Skeletal muscle satellite cell (primary cell): ENCODE results near the gene ITGAV.

ENCODE experiments used
- H3K27me3 ChIP-seq: 2 replicates; pipeline ENCODE4 v1.7.0; 2013; ENCODE audit warnings: low read length; ENCODE audit not compliant: control insufficient read depth, insufficient read depth
- H3K36me3 ChIP-seq: 2 replicates; pipeline ENCODE4 v1.7.0; 2013; ENCODE audit warnings: mild to moderate bottlenecking, control low read depth, low read length; ENCODE audit not compliant: insufficient read depth
- H3K4me1 ChIP-seq: 2 replicates; pipeline ENCODE4 v1.7.0; 2013; ENCODE audit warnings: low read length; ENCODE audit not compliant: control insufficient read depth, insufficient read depth
- H3K4me2 ChIP-seq: 2 replicates; pipeline ENCODE4 v1.7.0; 2013; ENCODE audit warnings: mild to moderate bottlenecking, low read length
- H3K4me3 ChIP-seq: 2 replicates; pipeline ENCODE4 v1.7.0; 2013; ENCODE audit warnings: low read length
- H3K9ac ChIP-seq: 2 replicates; pipeline ENCODE4 v1.7.0; 2013; ENCODE audit warnings: mild to moderate bottlenecking, low read depth, low read length, moderate library complexity
- H3K9me3 ChIP-seq: replicated peaks from 2 replicates; pipeline ENCODE4 v1.7.0; 2013; ENCODE audit warnings: mild to moderate bottlenecking, control low read depth, low read length

ITGAV gene

GRCh38 chr2:186641132-186641806 is 51.4 kb downstream of the ITGAV start:
- Histone ChIP-seq H3K4me2 (no peak overlapping the region), H3K9me3 (no peaks in the 10 kb centered on the region), H3K36me3 (peaks cover 55% of the 10 kb centered on the region), H3K9ac (no peak overlapping the region), H3K4me1 (peaks cover 11% of the 10 kb centered on the region), H3K4me3 (no peak overlapping the region), H3K27me3 (no peaks in the 10 kb centered on the region)

DNA sequence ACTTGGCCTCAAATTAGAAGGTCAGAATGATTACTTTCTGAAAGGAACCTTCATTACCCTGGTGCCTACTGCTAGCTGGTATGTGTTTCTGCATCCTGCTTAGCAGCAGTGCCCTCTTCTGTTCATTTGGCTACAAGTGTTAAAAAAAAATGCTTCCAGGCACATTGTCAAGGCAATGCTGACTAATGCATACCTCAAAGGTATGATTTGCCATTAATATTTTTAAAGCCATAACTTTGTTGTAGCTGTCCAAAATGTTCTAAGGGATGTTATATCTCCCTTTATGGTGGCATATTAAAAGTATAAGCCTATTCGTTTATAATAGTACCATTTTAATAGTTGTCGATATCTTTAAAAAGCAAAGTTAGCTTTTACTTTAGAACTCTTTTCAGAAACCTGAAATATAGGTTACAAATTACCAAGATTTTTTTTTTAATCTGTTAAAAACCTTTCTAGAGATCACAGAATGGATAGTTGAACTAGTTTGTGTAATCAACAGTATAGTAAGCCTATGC is 52.0 kb downstream of the ITGAV start:
- Histone ChIP-seq H3K27me3 (no peaks in the 10 kb centered on the region), H3K4me3 (no peak overlapping the region), H3K4me1 (peaks cover 14% of the 10 kb centered on the region), H3K4me2 (no peak overlapping the region), H3K9ac (no peak overlapping the region), H3K36me3 (peaks cover 50% of the 10 kb centered on the region), H3K9me3 (no peaks in the 10 kb centered on the region)

DNA sequence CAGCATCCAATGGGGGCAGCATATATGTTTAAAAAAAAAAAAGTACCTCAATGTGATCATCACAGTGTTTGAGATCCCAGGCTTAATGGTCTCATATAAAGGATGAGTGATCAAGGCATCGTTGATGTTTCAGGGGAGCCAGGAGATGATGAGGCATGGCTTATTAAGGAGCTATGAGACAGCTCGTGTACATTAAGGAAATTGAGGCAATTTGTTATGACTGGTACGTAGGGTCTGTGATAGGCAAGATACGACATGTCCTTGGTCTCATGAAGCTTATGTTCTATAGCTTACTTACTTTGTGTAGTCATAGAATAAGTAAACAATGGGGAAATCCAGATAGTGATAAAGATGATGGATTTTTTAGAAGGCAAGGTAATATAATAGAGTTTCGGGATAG is 54.9 kb downstream of the ITGAV start:
- Histone ChIP-seq H3K9me3 (no peaks in the 10 kb centered on the region), H3K27me3 (no peaks in the 10 kb centered on the region), H3K36me3 (peaks cover 43% of the 10 kb centered on the region), H3K9ac (no peak overlapping the region), H3K4me3 (no peak overlapping the region), H3K4me2 (no peak overlapping the region), H3K4me1 (peaks cover 18% of the 10 kb centered on the region)

- Histone ChIP-seq H3K4me3 (no peak overlapping the region), H3K9ac (no peak overlapping the region), H3K4me2 (no peak overlapping the region), H3K9me3 (no peaks in the 10 kb centered on the region), H3K4me1 (peaks cover 18% of the 10 kb centered on the region), H3K27me3 (no peaks in the 10 kb centered on the region), H3K36me3 (peaks cover 41% of the 10 kb centered on the region)
Observed at GRCh38 chr2:186645999-186646398, 56.1 kb downstream of the ITGAV start.

DNA sequence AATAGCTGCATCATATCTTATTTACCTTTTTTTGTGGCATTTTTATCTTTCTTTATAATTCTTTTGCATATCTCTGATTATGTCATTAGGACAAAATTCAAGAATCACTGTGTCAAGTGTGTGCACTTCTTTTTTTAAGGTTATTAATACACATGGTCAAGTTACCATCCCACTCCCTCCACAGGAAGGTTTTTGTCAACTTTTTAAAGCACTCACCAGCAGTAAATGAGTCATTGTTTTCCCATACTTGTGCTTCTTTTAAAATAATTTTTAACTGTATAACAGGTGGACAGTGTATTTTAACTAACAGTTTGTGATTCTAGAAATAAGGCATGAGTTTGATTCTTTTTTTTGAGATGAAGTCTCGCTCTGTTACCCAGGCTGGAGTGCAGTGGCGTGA is 58.3 kb downstream of the ITGAV start:
- Histone ChIP-seq H3K4me3 (no peak overlapping the region), H3K4me1 (peaks cover 15% of the 10 kb centered on the region), H3K36me3 (peaks cover 36% of the 10 kb centered on the region), H3K27me3 (no peaks in the 10 kb centered on the region), H3K9ac (no peak overlapping the region), H3K4me2 (no peak overlapping the region), H3K9me3 (no peaks in the 10 kb centered on the region)

DNA sequence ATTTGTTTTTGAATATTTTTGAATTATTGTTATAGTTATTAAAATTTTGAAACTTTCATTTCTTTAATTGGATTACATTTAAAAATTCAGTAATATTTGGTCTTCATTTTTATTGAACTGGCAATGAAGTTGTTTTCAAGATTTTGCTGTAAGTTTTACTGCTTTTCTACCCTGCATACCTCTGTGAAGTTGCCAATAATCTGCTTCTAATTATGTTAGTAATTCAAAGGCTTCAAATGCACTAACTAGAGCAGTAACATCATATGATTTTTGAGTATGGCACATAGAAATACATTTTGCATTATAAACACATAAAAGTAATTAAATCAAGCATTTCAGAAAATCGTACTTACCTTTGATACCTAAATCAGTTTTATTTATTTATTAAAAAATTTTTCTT is 63.7 kb downstream of the ITGAV start:
- Histone ChIP-seq H3K36me3 (peaks cover 58% of the 10 kb centered on the region), H3K4me1 (no peaks in the 10 kb centered on the region), H3K9ac (no peak overlapping the region), H3K27me3 (no peaks in the 10 kb centered on the region), H3K4me3 (no peak overlapping the region), H3K4me2 (no peak overlapping the region), H3K9me3 (no peaks in the 10 kb centered on the region)

GRCh38 chr2:186659383-186659782 is 69.5 kb downstream of the ITGAV start:
- Histone ChIP-seq H3K4me2 (no peak overlapping the region), H3K9me3 (no peaks in the 10 kb centered on the region), H3K4me1 (no peaks in the 10 kb centered on the region), H3K27me3 (no peaks in the 10 kb centered on the region), H3K4me3 (no peak overlapping the region), H3K36me3 (peaks cover 56% of the 10 kb centered on the region), H3K9ac (no peak overlapping the region)

DNA sequence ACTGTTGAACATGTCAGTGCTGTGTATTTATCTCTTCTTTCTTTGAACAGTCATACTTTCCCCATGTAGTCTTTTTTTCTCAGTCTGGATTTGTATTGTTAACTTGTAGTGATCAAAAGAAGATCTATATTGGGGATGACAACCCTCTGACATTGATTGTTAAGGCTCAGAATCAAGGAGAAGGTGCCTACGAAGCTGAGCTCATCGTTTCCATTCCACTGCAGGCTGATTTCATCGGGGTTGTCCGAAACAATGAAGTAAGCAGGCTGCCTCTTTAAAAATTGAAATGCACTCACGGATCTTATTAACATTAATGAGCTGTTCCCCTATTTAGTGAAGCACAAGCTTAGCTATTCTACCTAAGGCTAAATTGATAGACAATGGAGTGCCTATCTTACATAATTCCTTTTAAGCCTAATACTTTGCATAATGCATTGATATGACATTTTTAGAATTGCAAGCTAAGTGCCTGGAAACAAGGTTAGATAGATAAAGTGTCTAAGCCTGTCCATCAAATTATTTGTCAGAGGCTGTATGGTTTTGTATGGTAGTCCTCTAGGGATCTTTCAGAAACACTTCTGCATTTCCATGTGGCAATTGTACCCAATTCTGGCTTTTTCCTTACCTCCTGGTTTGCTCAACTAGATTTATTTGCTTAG is 74.7 kb downstream of the ITGAV start:
- Histone ChIP-seq H3K9ac (no peak overlapping the region), H3K27me3 (no peaks in the 10 kb centered on the region), H3K9me3 (no peaks in the 10 kb centered on the region), H3K36me3 (peaks cover 56% of the 10 kb centered on the region), H3K4me3 (no peak overlapping the region), H3K4me1 (no peaks in the 10 kb centered on the region), H3K4me2 (no peak overlapping the region)

DNA sequence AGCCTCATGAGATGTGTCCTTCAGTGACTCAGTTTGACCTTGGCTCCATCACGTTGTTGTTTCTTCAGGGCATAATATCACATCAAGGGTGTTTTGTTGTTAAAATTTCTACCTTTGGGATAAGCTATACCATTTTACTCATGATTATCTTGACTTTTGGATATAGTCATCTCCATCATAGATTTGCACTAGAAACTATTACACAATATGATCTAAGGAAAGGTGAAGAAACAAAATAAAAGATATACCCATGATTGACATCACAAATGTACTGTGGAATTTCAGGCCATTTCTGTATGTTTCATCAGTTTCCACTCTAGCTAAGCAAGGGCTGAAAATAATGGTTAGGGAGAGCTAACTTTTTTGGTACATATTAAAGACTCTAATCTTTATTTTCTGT is 79.3 kb downstream of the ITGAV start:
- Histone ChIP-seq H3K27me3 (no peaks in the 10 kb centered on the region), H3K36me3 (peaks cover 82% of the 10 kb centered on the region), H3K9ac (no peak overlapping the region), H3K4me2 (no peak overlapping the region), H3K9me3 (no peaks in the 10 kb centered on the region), H3K4me1 (no peaks in the 10 kb centered on the region), H3K4me3 (no peak overlapping the region)

DNA sequence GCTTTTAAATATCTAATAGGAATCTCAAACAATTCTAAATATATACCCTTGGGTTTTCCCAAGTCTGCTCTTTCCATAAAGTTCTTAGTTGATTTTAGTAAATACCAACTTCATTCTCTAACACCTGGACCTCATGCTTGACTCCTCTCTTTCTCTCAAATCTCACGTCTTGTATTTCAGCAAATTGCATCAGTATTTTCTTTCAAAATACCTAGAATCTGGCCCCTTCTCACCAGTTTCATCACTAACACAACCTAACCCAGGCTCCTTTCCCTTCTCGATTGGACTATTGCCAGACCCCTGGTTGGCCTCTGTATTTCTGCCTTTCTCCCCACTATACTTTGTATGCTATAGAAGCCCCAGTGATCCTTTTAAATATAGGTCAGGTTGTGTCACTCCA is 81.0 kb downstream of the ITGAV start:
- Histone ChIP-seq H3K9me3 (no peaks in the 10 kb centered on the region), H3K27me3 (no peaks in the 10 kb centered on the region), H3K4me1 (no peaks in the 10 kb centered on the region), H3K4me2 (no peak overlapping the region), H3K9ac (no peak overlapping the region), H3K4me3 (no peak overlapping the region), H3K36me3 (peaks cover 80% of the 10 kb centered on the region)

GRCh38 chr2:186675380-186675779 is 85.5 kb downstream of the ITGAV start:
- Histone ChIP-seq H3K4me3 (no peak overlapping the region), H3K9ac (no peak overlapping the region), H3K36me3 (peaks cover 76% of the 10 kb centered on the region), H3K27me3 (no peaks in the 10 kb centered on the region), H3K4me2 (no peak overlapping the region), H3K9me3 (no peaks in the 10 kb centered on the region), H3K4me1 (no peaks in the 10 kb centered on the region)

- Histone ChIP-seq H3K4me2 (no peak overlapping the region), H3K4me3 (no peak overlapping the region), H3K9me3 (peaks cover 4% of the 10 kb centered on the region), H3K36me3 (peaks cover 10% of the 10 kb centered on the region), H3K9ac (no peak overlapping the region), H3K27me3 (no peaks in the 10 kb centered on the region), H3K4me1 (no peaks in the 10 kb centered on the region)
Observed at GRCh38 chr2:186683341-186683740, 93.5 kb downstream of the ITGAV start.
